ENCODE data around the gene NTN4.
"Not testable (repeated sequence)": the region's sequence is repeated elsewhere in the genome, so short reads cannot be mapped to it uniquely, and the experiment has no call there.

NTN4 gene

DNA sequence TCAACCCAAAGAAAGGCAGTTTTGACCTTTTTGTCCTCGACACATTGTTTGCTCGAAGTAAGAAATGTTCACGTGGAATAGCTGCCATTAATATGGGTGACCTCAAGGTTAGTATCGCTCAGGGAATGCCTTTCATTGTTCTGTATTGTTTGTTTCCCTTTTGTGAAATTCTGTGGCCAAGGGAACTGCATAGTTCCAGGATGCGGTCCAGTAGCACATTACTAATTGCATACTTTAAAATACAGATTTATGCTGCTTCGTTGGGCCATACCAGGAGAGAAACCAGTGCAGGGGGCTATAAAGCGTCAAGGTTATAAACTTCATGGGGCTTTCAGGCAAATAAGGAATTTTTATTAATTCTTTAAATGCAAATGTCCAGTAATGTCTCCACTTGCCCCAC is 166.0 kb downstream of the NTN4 start:
- DNase-seq (ENCODE audit: low read depth, low spot score): no peak

DNA sequence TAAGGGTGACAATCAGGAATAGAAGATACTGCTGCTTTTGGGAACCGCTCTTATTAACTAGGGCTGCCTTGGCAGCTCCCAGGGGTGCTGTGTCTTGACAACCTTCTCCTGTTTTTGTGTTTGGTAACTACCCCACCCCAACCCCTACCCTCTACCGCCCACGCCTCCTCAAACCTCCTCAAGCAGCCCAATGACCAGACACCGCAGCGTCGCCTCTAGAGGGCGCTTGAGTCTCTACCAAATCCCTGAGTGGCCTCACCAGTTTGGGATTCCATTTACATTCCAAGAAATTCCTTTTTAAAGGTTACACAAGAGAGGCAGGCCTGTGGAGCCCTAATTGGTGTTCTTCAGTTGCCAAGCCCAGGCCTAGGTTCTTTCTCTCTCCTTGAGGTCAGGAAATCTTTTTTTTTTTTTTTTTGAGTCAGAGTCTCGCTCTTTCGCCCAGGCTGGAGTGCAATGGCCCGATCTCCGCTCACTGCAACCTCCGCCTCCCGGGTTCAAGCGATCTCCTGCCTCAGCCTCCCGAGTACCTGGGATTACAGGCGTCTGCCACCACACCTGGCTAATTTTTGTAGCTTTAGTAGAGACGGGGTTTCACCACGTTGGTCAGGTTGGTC is 166.9 kb downstream of the NTN4 start:
- DNase-seq (ENCODE audit: low read depth, low spot score): no peak

DNA sequence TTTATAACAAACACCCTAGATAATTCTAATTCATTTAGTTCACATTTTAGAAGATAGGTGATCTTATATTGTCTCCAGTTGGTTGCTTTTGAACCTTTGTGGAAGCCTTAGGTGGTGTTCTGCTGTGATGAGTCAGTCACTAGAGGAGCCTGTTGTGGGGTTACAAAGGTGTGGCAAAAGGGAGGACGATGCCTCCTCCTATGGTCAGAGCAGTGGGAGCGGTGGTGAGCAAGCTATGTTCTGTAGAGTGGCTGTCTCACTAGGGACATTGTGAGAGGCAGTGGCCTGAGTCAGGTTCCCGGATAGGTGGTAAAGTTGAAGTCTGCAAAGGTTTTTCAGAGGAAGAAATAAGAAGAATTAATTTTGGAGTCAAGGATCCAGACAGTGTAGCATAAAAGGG is 167.7 kb downstream of the NTN4 start:
- no peak for DNase-seq (ENCODE audit: low read depth, low spot score)

DNA sequence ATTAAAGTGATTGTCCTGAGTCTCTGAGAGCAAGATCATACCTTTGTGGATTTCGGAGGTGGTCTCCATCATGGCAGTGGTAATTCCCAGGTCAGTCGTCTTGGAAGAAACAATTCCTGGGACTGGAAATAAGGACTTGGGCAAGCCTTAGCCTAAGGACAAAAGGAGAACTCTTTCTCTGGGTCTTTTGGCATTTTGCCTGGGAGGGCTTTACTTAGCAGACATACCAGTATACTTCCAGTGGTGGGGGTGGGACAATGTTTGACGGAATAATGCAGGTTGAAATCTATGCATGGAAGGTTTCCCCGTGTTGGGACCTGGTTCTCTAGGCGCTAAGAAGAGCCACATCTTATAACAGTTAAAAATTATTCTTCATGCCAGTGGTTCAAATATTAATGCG is 168.8 kb downstream of the NTN4 start:
- no peak for DNase-seq (ENCODE audit: low read depth, low spot score)

DNA sequence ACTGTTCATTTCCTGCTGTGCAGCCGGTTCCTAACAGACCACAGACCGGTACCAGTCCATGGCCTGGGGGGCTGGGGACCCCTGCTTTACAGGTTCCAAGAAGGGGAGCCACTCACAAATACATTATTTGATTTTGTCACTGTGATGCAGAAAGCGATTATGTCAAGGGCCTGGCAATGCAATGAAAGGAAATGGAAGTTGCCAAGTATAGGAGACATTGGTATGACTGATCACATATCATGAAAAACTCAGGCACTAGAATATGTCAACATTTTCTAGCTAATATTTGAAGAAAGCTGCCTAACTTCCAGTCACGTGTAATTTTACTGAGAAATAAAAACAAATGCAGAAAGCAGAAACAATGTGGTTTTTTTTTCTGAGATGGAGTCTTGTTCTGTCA is 170.4 kb downstream of the NTN4 start:
- no peak for DNase-seq (ENCODE audit: low read depth, low spot score)

DNA sequence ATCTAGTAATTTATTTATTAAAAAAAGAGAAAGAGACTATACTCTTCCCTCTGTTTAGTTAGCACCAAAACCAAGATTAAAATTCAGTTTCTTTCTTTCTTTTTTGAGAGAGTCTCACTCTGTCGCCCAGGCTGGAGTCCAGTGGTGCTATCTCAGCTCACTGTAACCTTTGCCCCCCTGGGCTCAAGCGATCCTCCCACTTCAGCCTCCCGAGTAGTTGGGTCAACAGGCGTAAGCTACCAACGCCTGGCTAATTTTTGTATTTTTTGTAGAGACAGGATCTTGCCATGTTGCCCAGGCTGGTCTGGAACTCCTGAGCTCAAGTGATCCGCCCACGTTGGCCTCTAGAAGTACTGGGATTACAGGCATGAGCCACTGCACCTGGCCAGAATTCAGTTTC is 174.1 kb downstream of the NTN4 start:
- DNase-seq (ENCODE audit: low read depth, low spot score): not testable (repeated sequence)

DNA sequence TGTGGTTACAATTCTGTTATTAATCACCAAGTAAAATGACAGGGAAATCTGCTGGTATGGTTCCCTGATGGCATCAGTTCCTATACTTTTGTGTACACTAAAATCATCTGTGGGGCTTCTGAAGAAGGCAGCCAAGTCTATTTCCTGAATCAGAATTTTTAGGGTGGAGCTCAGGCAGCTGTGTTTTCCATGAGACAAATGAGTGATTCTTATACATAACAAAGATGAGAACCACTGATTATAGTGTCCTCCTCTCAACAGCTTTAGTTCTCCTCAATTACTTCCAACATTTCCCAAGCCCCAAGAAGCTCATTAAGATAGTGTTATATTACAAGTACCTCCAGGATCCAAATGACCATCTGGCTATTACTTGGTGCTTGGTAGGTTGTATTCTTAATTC is 174.8 kb downstream of the NTN4 start:
- DNase-seq (ENCODE audit: low read depth, low spot score): no peak

DNA sequence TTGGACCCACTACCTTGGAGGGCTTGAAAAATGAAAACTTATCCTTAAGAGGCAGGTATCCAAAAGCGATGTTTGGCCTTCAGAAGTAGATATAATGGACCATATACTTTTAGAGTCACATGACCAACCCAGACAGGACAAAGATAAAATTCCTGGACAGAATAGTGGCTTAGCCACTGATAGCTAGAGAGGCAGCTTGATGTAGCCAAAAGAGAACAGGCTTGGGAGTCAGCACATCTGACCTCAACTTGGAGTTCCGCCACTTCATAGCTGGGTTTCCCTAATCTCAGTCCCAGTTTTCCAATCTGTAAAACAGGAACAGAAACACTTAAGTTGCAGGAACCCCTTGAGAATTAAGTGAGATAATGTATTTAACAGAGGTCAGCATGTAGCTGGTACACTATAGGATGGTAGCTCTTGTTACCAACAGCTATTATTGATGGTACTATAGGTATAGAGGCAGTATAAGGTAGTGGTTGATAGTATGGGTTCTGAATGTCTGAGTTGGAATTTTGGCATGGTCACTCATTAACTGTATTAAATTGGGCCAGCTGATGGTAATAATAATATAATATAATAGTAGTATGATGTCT is 176.1 kb downstream of the NTN4 start:
- DNase-seq (ENCODE audit: low read depth, low spot score): no peak

DNA sequence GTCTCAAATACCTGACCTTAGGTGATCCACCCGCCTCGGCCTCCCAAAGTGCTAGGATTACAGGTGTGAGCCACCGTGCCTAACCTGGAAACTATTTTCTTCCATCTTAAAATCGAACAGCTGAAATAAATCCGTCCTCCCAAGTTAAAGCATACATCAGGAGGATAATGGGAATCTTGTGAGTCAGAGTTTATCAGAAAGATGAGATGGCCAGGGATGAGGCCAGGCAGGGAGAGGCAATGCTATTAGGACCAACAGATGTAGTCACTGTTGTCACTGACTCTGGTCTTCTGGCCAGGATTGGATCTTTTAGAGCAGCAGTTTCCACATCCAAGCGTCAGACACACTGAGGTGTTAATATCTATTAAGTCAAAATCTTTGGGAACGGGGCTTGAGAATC is 177.5 kb downstream of the NTN4 start:
- no peak for DNase-seq (ENCODE audit: low read depth, low spot score)

DNA sequence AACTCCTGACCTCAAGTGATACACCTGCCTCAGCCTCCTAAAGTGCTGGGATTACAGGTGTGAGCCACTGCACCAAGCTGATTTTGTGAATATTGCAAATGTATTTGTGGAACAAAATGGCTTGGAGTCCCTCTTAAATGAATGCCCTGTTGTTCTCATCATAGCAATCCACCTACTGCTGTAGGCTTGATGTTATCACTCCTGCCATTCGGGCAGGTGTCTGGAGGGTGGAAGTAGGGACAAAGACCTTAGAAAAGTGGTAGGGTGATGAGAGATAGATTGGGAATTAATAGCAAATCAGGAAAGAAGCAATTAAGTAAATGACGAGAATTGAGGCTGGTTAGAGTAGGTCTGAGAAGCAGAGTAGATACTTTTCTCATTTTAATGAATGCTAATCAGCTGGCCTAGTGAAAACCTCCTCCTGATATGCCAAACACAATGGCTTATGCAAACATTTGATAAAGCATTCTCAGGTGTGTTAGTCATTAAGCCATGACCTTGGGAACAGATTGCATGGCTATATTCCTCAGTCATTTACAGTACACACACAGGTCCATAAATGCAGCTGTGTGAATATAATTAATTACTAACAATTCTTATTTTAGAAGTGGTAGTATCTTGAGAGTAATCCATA is 178.8 kb downstream of the NTN4 start:
- no peak for DNase-seq (ENCODE audit: low read depth, low spot score)

DNA sequence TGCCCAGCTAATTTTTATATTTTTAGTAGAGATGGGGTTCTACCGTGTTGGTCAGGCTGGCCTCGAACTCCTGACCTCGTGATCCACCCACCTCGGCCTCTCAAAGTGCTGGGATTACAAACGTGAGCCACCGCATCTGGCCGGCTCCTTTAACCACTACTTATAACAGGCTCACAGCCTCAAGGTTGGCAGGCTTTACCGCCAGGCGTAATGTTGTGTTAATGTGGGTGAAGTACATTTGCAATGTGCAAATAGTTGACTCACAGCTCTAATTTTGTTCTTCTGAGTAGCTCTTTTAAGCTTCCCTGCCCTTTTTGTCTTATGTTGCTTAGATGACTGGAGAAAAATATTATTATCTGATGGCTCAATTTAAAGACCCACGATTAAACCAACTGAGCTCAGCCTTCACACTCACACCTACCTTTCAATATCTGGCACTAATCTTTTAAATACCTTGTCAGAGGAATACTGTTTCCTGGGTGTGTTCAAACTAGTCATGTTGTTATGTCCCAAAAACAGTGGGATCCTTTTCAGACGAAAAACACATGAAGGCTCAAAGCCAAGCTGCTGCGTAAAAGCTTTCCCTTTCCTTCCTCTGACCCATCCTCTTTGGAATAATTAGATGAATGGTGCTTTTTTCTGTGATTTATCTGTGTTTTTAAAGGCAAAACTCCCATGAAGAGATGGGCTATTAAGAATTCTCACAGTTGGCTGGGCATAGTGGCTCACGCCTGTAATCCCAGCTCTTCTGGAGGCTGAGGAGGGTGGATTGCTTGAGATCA is 182.1 kb downstream of the NTN4 start:
- no peak for DNase-seq (ENCODE audit: low read depth, low spot score)
